ENCODE data around the gene RIMBP2.
A peak's percentile ranks its signal among the peaks of the same experiment; 100 is the strongest.

RIMBP2 gene

DNA sequence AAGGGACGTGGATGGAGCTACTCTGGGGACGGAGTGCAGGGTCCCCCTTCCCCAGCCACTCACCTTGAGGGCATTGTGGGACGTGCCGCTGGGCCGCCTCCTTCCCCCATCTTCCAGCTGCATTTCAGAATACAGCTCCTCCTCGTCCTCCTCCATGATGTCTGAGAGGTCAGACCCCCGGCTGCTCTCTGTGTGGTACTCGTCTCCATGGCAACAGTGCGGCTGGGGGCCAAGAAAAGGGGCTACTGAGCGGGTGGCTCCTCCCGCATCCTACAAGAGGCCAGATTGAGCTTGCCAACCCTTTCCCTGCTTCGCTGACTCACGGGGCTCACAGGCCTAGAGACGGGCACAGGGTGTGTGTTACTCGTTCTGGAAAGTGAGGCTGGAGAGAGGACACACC, 288.0 kb downstream of the RIMBP2 start:
- peak in 1 of 56 donors; percentile 19 for DNase-seq

DNA sequence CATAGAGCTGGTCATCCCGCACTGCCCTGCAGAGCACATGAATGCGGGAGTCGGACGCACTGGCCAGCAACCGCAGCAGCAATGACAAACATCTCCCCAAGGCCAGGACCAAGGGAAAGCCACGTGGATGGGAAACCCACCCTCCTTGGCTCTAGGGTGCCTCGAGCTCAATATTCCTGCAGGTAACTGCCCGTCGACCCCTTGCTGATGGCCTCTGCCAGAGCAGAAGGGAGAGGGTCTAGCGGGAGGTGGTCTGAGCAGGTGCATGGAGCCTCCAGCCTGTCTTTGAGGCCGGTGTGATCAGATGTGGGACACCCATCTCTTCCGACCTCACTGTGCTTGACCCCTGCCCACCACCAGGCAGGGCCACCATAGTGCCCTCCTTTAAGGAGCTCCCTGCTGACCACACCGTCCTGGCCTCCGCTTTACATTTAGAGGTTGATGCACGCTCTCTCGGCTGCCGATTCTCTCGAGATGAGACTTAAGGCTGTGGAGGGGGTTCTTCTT, 288.7 kb downstream of the RIMBP2 start:
- no peak for DNase-seq

DNA sequence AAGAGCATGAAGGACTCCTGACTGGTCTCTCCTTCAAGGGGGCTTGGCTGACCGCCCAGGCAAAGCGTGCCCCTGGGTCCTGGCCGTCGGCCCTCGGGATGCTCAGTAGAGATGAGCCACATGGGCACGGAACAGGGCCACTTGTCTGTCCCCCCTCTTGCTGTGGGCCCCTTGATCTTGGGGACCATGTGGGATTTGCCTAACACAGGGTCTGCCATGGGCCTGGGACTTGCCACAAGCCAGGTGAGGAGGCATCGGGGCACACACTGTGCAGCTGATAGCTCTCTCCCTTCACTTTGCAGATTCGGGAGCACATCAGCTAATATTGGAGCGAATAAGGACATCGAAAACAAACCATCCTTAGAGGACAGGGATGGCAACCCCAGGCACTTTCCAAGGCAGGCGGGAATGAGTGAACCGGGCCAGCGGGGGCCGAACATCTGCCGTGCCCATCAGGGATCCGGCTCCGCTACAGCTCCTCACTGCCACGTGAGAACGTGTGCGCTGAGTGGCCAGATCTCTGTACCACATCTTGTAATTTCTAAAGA, 290.3 kb downstream of the RIMBP2 start:
- DNase-seq, result no peak

DNA sequence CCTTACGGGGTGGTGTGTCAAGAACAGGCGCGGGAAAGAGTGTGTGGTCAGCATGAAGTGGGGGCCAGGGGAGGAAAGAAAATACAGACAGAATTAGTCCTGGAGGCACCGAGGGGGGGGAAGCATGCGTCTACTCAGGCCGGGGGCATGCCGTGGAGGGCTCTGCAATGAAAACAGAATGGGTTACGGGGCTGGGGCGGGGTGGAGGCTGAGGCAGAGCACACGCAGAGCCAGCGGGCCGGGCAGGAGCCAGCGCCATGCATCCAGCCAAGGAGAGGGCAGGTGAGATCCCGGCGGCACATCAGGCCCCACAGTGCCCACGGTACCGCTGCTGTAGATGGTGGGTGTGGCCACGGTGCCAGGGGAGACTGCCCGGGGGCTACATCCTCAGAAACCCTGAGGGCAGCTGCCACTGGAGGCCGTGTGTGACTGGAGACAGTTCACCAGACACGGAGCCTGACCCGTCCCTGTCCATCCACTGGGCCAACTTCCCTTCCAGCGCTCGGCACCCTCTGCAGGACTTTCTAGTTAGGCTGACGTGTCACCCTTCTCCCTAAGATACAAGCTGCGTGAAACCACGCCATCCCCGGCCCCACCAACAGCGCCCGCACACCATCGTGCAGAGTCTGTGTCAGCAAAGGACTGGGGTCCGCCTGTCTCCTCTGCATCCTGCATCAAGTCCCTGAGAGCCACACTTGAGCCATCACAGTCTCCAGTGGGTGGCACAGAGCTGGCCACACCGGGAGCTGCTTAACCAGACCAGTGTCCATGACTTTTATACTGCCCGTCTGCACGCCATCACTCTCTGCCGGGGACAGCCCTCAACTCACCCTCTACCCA, 291.0 kb downstream of the RIMBP2 start:
- no peak for DNase-seq

DNA sequence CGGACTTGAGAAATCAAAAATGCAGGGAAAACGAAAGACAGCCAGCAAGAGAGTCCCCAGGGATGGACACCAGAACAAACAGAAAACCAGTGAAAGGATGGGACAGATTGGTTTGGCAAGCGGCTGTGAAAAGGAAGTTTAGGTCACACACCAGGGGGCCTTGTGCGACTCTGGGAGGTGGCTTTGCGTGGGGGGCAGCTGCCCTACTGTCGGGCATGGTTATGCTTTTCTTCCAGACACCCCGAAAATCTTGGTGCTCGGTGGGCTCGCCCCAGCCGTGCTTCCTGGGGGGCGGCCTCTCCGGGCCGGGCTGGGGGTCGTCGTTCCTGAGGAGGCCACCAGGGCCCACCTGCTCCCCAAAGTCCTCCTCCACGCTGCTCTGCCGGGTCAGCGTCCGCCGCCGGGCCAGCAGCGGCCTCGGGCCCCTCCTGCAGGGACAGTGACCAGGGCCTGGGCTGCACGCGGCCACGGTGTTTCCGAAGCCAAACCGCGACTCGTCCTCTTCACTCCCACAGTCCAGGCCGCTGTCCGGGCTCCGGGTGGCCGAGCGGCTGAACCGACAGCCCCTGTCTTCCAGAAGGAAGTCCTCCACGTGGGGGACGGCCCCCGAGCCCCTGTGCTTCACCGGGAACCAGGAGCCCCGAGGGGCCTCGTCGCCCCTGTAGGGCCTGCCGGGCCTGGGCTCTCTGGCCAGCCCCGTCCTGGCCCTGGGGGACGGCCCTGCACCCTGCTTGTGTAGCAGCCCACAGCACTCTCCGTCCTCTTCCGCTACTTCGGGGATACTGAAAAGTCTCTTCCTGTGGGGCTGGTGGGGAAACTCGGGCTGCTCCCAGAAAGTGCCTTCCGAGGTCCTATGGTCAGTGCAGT, 291.9 kb downstream of the RIMBP2 start:
- no peak for DNase-seq

DNA sequence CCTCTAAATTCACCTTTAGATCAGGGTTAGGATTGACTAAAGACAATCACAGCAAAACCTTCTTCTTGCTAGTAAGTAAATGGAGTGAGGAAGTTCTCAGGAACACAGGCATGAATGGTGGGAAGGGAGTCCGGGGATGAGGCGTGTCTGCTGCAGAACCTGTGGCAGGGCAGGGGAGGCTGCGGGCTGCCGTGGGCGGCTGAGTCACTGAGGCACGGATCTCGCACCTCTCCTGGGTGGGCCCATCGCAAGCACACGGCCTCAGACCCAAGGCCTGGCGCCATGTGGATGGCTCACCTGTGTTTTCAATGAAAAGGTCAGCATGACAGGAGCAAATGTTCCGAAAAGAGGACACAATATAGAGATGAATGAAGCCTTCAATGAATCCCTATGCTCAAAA, 293.0 kb downstream of the RIMBP2 start:
- DNase-seq, result no peak

DNA sequence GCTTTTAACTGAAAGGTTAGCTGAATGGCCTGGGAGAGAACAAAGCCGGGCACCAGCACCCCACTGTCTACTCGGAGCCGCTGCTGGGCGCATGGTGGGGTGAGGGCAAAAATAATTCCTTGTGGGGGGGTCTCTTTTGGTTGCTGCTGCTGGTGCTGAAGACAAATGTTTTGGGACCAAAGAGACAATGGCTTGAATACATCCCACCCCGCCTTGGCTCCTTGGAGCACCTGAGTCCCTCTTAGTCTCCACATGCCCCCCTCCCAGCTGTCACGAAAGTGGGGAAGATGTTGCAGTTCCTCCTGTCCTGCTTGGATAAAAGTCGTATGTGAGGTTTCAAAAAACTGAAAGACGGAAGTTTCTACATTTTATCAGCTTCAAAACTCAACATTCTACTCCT, 293.4 kb downstream of the RIMBP2 start:
- no peak for DNase-seq

DNA sequence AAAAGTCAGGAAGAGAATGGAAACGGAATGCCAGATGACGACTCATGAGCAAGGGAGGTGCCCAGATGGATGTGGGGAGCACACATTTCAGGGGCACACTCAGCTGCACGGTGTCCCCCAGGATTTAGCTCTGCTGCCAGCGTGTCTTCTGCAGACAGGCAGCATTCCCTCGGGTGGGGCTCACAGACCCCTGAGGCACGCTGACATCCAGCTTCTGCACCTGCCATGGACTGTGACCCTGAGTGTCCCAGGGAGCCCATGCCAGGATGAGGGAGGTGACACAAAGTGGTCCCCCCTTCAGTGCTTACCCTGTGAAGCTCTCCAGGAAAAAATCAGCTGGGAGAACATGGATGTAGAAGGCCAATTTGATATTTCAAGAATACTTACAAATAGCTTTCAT, 294.2 kb downstream of the RIMBP2 start:
- DNase-seq, result no peak

DNA sequence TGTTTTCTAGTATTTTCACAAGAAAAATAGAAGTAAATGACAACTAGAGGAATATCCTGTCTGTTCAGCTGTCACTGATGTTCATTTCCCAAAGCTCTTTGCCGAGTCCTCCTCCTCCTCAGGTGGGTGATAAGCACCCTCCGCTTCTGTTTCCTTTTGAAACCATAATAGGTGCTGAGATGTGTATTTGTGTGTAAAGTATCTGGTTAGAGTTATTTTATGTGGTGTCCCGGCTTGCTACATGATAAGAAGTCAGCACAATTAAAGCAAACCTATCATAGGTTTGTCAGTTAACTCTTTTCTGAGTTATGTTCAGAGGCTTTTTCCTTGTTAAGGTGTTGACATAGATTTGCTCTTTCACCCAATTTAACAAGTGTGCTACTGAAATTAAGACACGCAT, 296.0 kb downstream of the RIMBP2 start:
- DNase-seq, result no peak

DNA sequence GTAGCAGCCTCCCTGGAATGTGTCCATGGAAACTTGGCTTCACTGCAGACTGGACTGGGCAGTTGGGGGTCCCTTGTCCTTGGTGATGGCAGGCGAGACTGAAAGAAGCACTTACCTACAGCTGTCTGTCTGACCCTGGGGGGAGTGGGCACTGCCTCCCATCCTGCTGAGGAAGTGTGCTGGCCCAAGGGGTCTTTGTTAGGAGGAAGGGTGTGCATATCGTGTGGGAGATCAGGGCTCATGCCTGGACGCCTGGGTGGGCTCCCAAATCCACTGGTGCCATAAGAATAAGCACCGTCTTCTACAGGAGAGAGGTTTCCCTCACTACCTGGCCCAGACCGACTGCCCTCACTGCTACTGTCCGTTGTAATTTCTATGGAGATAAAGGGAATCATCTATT, 297.0 kb downstream of the RIMBP2 start:
- no peak for DNase-seq

DNA sequence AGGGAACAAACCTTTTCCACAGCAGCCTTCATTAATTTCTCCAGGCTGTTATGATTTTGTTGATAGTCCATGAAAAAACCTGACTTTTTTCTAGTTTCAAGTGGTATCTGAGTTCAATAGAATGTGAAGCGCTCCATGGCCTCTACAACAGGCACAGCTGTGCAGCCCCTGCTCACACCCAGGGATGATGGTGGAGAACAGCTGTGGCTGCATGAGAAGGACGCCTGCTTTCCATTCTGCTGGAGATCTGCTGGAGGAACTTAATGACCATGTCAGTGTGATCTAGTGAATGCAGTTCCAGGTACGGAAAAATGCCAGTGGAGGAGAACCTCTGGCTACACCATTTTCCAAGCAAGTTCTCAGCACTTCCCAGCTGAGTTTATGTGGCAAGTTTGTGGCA, 297.8 kb downstream of the RIMBP2 start:
- DNase-seq, result no peak

DNA sequence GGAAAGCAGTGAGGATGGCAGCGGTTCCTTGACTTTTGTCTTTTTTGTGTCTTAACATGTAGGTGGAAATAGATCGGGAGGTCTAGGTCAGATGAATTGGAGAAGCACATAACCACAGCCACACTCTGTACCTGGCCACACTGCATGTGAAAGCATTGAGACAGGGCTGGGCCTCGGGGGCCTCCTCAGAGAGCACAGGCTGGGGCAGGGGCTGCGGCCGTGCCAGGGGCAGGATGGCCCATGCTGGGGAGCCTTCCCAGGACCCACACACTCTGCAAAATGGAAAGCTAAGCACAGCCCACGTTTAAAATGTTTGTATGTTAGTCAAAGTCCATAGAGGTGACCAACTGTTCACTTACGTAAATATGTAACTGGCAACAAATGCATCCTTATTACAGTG, 301.7 kb downstream of the RIMBP2 start:
- DNase-seq, result no peak

DNA sequence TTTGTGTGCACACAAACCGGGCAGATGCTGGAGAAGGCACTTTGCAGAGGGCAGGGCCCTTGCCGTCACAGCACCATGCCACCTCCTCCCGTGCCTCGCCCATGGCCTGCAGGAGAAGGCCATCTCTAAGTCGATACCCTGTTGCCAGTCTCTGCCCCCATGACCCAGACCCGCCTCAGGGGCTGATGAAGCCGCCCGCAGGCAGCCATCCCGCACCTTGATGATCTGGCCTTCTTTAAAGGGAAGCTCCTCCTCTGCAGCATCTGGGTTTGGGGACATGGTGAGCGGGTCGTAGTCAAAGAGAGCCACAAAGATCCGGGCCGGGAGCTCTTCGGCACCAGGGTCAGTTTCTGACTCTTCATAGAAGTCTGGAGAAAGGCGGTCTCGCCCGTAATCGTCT, 302.2 kb downstream of the RIMBP2 start:
- no peak for DNase-seq

DNA sequence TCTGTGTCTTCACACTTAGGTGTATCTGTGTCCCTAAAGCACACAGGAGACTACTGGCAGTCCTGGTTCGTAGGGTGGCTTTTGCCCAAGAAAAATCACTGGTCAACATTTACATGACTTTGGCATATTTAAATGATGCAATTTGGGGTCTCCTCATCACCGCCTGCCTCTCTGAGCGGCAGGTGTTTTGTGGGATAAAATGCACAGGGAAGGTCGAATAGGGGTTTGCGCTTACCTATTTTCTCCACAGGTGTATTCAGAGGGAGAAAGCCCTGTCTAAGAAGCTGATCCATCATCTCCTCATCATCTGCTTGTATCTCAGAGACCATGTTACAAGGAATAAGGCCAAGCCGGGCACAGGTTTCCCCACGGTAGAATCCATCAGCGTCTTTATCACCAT, 303.7 kb downstream of the RIMBP2 start:
- DNase-seq, result no peak

DNA sequence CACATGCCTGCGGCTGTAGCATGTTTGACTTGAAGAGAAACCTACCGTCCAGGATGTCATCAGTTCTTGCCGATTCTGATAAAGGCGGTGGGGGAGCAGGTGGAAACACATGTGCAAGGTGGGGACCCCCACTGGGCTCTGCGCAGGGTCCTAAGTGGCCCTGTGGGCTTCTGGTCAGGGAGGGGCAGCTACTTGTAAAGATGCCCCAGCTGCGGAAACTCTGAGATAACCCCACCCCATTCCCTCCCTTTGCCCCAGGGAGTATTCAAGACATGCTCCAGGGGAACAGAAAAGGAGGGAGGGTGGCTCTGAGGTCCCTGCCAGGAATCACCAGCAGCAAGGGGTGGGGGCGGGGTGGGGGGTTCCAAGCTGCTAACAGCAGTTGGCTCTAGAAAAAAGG, 310.8 kb downstream of the RIMBP2 start:
- DNase-seq, result no peak

DNA sequence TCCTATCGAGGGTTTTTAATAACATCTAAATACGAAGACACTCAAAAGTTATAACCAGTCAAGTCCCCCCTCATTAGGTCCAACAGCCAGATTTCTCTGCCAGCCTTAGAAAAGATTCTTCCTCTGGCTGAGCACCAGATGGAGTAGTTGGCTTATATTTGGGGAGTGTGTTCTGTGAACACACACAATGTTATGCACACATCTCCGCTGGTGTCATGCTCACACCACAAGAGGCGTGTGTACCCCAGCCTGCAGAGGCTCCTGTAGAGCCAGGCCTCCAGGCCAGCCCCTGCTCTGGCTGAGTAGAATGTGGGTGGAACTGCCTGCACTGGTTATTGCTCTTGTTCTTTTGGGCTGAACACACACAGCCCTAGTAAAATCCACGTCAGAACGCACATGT, 314.4 kb downstream of the RIMBP2 start:
- no peak for DNase-seq

DNA sequence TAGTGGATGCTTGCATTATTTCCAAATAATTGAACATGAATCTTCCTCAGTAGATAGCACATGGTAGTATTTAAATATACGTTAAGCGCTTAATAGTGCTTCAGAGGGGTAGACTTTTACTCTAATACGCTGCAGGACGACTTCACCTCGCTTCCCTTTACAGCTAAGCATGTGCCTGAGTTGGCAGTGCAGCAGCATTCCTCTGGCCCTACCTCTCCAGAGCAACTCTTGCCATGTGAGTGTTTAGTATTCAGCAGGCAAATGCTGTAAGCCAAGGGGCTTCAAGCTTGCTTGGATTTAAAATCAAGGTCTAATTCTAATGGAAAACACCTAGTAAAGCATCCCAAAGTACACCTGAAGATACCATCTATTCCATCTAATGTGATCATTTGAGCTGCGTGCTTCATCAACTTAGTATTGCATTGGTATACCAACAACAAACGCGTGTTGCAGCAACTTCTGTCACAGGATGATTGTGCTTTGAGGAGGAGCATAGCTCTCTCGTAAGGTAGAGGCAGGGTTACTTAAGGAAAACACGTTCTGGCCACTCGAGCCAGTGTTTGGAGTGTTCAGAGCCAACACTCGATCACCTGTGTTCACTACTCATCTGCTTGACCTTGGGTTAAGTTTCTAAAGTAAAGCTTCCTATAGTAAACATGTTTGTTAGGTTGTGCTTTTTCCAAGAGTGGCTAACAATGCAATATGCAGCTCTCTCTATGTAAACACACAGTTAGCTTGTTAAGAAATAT, 317.8 kb downstream of the RIMBP2 start:
- no peak for DNase-seq

DNA sequence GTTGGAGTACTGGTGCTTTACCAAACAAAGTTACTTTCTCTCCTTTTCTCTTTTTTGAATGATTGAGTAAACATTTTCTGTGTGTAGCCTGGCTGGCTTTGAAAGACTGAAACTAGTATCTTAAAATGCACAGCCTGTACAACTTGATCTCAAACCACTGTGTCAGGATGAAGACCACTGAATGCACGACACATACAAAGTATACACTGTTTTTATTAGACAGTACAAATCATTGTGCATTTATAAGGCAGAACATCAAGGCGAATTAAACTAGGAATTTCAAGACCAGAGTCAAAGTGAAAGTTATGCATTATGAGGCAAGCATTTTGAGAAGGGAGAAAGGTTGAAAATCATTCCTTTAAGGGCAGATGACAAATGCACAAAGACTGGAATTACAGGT, 319.4 kb downstream of the RIMBP2 start:
- DNase-seq, result no peak

DNA sequence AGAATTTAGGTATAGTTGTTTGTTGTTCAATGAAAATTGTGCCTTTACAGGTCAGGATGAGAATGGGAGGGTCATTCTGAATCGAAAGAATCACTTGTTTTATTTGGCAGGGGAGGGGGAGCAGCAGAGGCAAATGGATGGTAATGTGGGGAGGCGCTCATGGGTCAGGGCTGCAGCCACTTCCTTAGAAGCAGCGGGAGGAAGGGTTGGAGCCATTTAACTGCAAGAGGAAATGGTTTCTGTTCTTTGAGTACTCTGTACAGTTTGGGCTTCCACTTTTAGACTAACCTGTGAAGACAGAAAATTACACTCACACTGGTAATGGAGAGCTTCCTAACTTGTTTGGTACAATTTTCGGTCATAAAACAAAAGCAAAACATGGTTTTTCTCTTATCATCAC, 321.2 kb downstream of the RIMBP2 start:
- DNase-seq, result no peak

DNA sequence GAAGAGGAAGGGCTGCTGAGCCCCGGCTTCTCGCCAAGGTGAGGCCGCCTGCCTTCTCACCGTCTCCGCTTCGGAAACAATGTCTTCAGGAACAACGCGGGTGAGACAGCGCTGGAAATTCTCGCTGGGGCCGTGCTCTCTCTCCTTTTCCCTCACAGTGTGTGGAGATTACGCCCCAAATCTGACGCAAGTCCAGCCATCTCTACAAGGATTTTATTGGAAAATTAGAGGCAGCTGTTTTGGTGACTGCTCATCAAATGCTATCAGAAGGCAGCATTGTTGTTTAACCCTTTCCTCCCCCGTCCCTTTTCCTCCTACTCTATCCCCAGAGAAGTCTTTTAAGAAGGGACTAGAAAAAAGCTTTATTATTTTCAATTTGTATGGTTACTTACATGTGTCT, 324.9 kb downstream of the RIMBP2 start:
- no peak for DNase-seq

DNA sequence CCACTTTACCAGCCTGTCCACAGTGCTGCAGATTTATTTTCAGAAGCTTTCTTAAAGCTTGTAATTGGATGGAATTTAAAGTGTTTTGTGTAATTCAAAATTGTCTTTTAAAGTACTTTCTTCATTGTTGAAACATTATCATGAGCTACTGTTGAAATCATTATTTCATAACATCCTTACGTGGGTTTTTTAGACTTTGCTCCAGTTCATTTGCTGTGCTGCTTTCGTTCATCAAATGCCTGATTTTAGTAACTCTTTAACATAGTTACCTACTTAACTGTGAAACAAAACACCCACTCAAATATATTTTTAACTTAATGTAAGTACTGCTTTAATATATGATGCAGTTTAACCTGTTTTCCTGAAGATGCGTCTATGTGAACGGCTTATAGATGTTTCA, 330.9 kb downstream of the RIMBP2 start:
- DNase-seq, result no peak

DNA sequence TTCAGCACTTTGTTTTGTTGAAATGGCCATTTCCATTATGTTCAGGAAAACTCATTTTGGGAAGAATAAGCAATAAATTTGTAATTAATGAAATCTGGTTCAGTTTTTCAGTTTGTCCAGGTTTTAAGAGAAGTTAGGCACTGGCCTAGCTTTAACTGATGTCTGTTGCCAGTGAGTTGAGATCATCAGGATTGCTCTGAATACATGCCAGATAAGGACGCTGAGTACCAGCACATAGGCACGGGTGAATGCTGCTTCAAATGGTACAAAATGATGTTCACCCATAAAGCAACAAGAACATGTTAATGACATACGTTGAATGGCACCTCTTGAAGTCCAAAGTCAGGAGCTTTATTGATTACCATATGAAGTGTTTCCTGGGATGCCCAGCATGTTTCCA, 331.9 kb downstream of the RIMBP2 start:
- no peak for DNase-seq

Measured in amygdala (tissue), 56 donors.